ENCODE data around the gene CITED4. TPM values are rescaled to one million over a fixed set of nuclear protein-coding genes. Genes with fewer than 3 reads are reported as not detected.

CITED4 gene
- polyA plus RNA-seq, 1 of the 3 experiments (the other 2 are of a cell fraction): 10.1 TPM

- no peak for DNase-seq
- POLR2A ChIA-PET: no interaction called here
- no peak overlapping the region for H3K4me2 ChIP-seq
- CTCF ChIA-PET: interaction anchor here (0.9 to 1.0 kb wide), 2 partner anchors 26 to 130 kb away, joined by 3 to 6 read pairs; no protein-coding TSS in a partner anchor
- H3K27me3 ChIP-seq (ENCODE audit: insufficient read depth): no peaks in the 10 kb centered on the region
- 91% methylated on average over 4 of the region's 12 CpGs for WGBS (ENCODE audit: low lambda C conversion rate)
- H2AFZ ChIP-seq (ENCODE audit: low read depth): no peak overlapping the region
- TF ChIP-seq POLR2AphosphoS5 (IDR thresholded peaks at IDR 0.05; ENCODE audit: low read depth, low read length): no peak
- no peak for TF ChIP-seq MAX (IDR thresholded peaks at IDR 0.05; ENCODE audit: low read depth)
- TF ChIP-seq YY1 (IDR thresholded peaks at IDR 0.05; ENCODE audit: low read depth): no peak
- no peaks in the 10 kb centered on the region for H3K79me2 ChIP-seq (ENCODE audit: insufficient read depth)
- H3K36me3 ChIP-seq (replicated peaks in 1 of 2; ENCODE audit: control insufficient read depth in 1 of 2, insufficient read depth in 2 of 2, low read length in 1 of 2): no peaks in the 10 kb centered on the region
- no peaks in the 10 kb centered on the region for H4K20me1 ChIP-seq (ENCODE audit: insufficient read depth)
- no peaks in the 10 kb centered on the region for H3K9me2 ChIP-seq
- no peak overlapping the region for H3K4me3 ChIP-seq (ENCODE audit: low read depth in 2 of 2, low read length in 1 of 2)
- H3K4me1 ChIP-seq (ENCODE audit: control insufficient read depth in 1 of 2, insufficient read depth in 2 of 2, low read depth in 1 of 2, low read length in 1 of 2): peaks cover 12 to 24% of the 10 kb centered on the region in 2 experiments; a peak in 2 of 4 replicates
- H3K27ac ChIP-seq (ENCODE audit: low read depth in 2 of 2, low read length in 1 of 2): no peak overlapping the region
- H3K9me3 ChIP-seq: no peaks in the 10 kb centered on the region
- H3K9ac ChIP-seq: no peak overlapping the region
- H3F3A ChIP-seq (replicated peaks; ENCODE audit: insufficient read depth): peaks cover 3% of the 10 kb centered on the region
Measured at GRCh38 chr1:40822890-40823289, 39.3 kb downstream of the CITED4 start.

- 0 out of 4 replicates have a peak overlapping the region, but pooled peaks of 1 of the 2 experiments have one; percentile 14 for H3K27ac ChIP-seq (ENCODE audit: low read depth in 2 of 2, low read length in 1 of 2)
- POLR2A ChIA-PET: no interaction called here
- no peaks in the 10 kb centered on the region for H3K9me2 ChIP-seq
- WGBS (ENCODE audit: low lambda C conversion rate): 50% methylated on average over 6 of the region's 6 CpGs
- no peaks in the 10 kb centered on the region for H3K9me3 ChIP-seq
- H3K4me2 ChIP-seq: no peak overlapping the region
- no peaks in the 10 kb centered on the region for H3K79me2 ChIP-seq (ENCODE audit: insufficient read depth)
- no peak overlapping the region for H3K4me3 ChIP-seq (ENCODE audit: low read depth in 2 of 2, low read length in 1 of 2)
- H3K27me3 ChIP-seq (ENCODE audit: insufficient read depth): no peaks in the 10 kb centered on the region
- H3K36me3 ChIP-seq (replicated peaks in 1 of 2; ENCODE audit: control insufficient read depth in 1 of 2, insufficient read depth in 2 of 2, low read length in 1 of 2): no peaks in the 10 kb centered on the region
- H3K4me1 ChIP-seq (ENCODE audit: control insufficient read depth in 1 of 2, insufficient read depth in 2 of 2, low read depth in 1 of 2, low read length in 1 of 2): peaks cover 12 to 23% of the 10 kb centered on the region in 2 experiments; a peak in 2 of 4 replicates
- peaks cover 3% of the 10 kb centered on the region for H3F3A ChIP-seq (replicated peaks; ENCODE audit: insufficient read depth)
- no peak overlapping the region for H3K9ac ChIP-seq
- CTCF ChIA-PET: interaction anchor here (0.6 to 2.2 kb wide), 8 partner anchors 27 to 208 kb away, joined by 3 to 10 read pairs (median 4); no protein-coding TSS in a partner anchor
- H4K20me1 ChIP-seq (ENCODE audit: insufficient read depth): no peaks in the 10 kb centered on the region
- DNase-seq: peak; percentile 77
- no peak for TF ChIP-seq PBX3 (IDR thresholded peaks at IDR 0.05)
- peak; percentile 31; the same call in 1 of the 2 replicates for TF ChIP-seq FOXJ3 (CRISPR knock-in tag; IDR thresholded peaks at IDR 0.05)
- TF ChIP-seq RCOR1 (IDR thresholded peaks at IDR 0.05; ENCODE audit: low read length): no peak
- no peak for TF ChIP-seq NFIC (IDR thresholded peaks at IDR 0.05; ENCODE audit: borderline replicate concordance)
- TF ChIP-seq MEF2A (IDR thresholded peaks at IDR 0.05; ENCODE audit: borderline replicate concordance, low read depth): no peak
- peak; percentile 74 for TF ChIP-seq GATA2 (CRISPR knock-in tag; IDR thresholded peaks at IDR 0.05)
- 0 out of 4 replicates have a peak, but pooled peaks of 1 of the 2 experiments have one; percentile 20 for TF ChIP-seq EP300 (IDR thresholded peaks at IDR 0.05; ENCODE audit: borderline replicate concordance in 1 of 2, low read depth in 1 of 2, low read length in 1 of 2)
- H2AFZ ChIP-seq (ENCODE audit: low read depth): no peak overlapping the region
Measured at GRCh38 chr1:40820911-40821693, 41.1 kb downstream of the CITED4 start.
